Adrenal gland (tissue), 5 donors: ENCODE measurements around the gene SLC5A1.

Source experiments
- POLR2A ChIP-seq, 2 donors: fragments of 450-650 bp; IDR thresholded peaks; one replicate each; pipeline ENCODE4 v1.6.1; 2017; ENCODE audit warnings: antibody characterized with exemption in 2 of 2, mild to moderate bottlenecking in 2 of 2, moderate library complexity in 1 of 2
- TF ChIP-seq, protein P1 (sequence below), 6 experiments: fragments of 450-650 bp in 4 of 6; fragments of 200-600 bp in 2 of 6; sonication (generic) in 1 of 6; IDR thresholded peaks; 1 replicate in 5 of 6; 2 replicates in 1 of 6; pipeline versions ENCODE4 v1.5.1 to v1.8.0; 2016 to 2021; ENCODE audit warnings: antibody characterized with exemption in 6 of 6, mild to moderate bottlenecking in 2 of 6, moderate library complexity in 1 of 6
- donor health status: DM: no; HTN: no; CAD: no.

DNA sequence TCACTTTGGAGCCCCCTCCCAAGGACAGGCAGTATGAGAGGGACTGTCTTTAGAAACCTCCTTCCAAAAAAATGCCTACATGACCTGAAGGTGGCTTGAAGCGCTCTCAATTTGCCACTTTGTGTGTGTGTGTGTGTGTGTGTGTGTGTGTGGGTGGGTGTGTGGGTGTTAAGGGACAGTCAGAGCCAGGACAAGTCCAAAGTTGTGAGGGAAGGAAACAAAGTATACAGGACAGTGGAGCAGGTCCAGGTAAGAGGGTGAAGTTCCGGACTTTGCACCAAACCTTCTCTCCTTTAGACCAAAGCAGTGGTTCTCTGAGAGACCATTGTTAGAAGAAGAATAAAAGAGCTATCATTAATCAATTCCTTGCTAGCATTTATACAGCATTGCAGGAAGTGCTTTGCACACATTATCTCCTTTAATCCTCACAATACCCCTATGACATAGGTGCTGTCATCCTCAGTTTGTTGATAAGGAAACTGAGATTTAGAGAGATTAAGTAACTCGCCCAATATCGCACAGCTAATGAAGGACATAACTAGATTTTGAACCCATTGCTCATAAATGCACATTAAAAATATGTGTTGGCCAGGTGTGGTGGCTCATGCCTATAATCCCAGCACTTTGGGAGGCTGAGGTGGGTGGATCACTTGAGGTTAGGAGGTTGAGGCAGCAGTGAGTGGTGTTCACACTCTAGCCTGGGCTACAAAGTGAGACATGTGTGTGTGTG is 12.4 kb upstream of the SLC5A1 start:
- TF ChIP-seq, protein P1, sequence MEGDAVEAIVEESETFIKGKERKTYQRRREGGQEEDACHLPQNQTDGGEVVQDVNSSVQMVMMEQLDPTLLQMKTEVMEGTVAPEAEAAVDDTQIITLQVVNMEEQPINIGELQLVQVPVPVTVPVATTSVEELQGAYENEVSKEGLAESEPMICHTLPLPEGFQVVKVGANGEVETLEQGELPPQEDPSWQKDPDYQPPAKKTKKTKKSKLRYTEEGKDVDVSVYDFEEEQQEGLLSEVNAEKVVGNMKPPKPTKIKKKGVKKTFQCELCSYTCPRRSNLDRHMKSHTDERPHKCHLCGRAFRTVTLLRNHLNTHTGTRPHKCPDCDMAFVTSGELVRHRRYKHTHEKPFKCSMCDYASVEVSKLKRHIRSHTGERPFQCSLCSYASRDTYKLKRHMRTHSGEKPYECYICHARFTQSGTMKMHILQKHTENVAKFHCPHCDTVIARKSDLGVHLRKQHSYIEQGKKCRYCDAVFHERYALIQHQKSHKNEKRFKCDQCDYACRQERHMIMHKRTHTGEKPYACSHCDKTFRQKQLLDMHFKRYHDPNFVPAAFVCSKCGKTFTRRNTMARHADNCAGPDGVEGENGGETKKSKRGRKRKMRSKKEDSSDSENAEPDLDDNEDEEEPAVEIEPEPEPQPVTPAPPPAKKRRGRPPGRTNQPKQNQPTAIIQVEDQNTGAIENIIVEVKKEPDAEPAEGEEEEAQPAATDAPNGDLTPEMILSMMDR (IDR thresholded peaks at IDR 0.05), result no peak
- TF ChIP-seq POLR2A (IDR thresholded peaks at IDR 0.05), result no peak
